Measurements from ENCODE around the gene ARF3.
A peak's percentile ranks its signal among the peaks of the same experiment; 100 is the strongest.

DNA sequence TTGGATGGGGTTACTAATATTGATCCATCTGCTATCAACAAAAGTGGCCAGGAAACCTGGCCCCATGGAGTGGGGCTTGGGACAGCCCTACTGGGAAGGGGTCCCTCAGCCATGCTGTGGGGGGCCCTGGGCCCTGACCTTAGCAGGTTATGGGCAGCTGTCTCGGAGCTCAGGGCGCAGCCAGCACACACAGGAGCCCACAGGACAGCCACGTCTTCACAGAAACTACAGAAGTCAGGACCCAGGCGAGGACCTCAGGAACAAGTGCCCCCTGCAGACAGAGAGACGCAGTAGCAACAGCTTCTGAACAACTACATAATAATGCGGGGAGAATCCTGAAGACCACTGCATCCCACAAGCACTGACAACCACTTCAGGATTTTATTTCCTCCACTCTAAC, 20.1 kb downstream of the ARF3 start:
- TF ChIP-seq POLR2AphosphoS5 (IDR thresholded peaks at IDR 0.05; ENCODE audit: low read depth, low read length) = no peak
- TF ChIP-seq, protein P1, sequence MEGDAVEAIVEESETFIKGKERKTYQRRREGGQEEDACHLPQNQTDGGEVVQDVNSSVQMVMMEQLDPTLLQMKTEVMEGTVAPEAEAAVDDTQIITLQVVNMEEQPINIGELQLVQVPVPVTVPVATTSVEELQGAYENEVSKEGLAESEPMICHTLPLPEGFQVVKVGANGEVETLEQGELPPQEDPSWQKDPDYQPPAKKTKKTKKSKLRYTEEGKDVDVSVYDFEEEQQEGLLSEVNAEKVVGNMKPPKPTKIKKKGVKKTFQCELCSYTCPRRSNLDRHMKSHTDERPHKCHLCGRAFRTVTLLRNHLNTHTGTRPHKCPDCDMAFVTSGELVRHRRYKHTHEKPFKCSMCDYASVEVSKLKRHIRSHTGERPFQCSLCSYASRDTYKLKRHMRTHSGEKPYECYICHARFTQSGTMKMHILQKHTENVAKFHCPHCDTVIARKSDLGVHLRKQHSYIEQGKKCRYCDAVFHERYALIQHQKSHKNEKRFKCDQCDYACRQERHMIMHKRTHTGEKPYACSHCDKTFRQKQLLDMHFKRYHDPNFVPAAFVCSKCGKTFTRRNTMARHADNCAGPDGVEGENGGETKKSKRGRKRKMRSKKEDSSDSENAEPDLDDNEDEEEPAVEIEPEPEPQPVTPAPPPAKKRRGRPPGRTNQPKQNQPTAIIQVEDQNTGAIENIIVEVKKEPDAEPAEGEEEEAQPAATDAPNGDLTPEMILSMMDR (IDR thresholded peaks at IDR 0.05) = peak; percentile 26; the same call in 1 of the 2 replicates
- TF ChIP-seq SIN3A (IDR thresholded peaks at IDR 0.05; ENCODE audit: borderline replicate concordance, low read depth, low read length) = no peak
- no peak for TF ChIP-seq EZH2phosphoT487 (IDR thresholded peaks at IDR 0.05; ENCODE audit: borderline replicate concordance, low read depth)
- no peak for TF ChIP-seq GATA2 (CRISPR knock-in tag; IDR thresholded peaks at IDR 0.05)
- TF ChIP-seq, protein P2, sequence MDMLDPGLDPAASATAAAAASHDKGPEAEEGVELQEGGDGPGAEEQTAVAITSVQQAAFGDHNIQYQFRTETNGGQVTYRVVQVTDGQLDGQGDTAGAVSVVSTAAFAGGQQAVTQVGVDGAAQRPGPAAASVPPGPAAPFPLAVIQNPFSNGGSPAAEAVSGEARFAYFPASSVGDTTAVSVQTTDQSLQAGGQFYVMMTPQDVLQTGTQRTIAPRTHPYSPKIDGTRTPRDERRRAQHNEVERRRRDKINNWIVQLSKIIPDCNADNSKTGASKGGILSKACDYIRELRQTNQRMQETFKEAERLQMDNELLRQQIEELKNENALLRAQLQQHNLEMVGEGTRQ (IDR thresholded peaks at IDR 0.05; ENCODE audit: borderline replicate concordance, low read depth, low read length) = no peak

Measured in SK-N-SH (cell line).